ENCODE data around the gene SRD5A1.
"Not testable (repeated sequence)": the region's sequence is repeated elsewhere in the genome, so short reads cannot be mapped to it uniquely, and the experiment has no call there.

SRD5A1 gene

GRCh38 chr5:6645571-6646362 is 12.5 kb downstream of the SRD5A1 start:
- DNase-seq (ENCODE audit: low read depth in 2 of 2) = not testable (repeated sequence)

GRCh38 chr5:6649186-6649585 is 15.9 kb downstream of the SRD5A1 start:
- DNase-seq (ENCODE audit: low read depth in 2 of 2) = no peak

GRCh38 chr5:6649681-6650080 is 16.4 kb downstream of the SRD5A1 start:
- DNase-seq (ENCODE audit: low read depth in 2 of 2) = no peak

GRCh38 chr5:6652025-6652424 is 18.8 kb downstream of the SRD5A1 start:
- DNase-seq (ENCODE audit: low read depth in 2 of 2) = no peak

GRCh38 chr5:6655432-6655831 is 22.2 kb downstream of the SRD5A1 start:
- DNase-seq (ENCODE audit: low read depth in 2 of 2) = no peak

GRCh38 chr5:6656680-6657079 is 23.4 kb downstream of the SRD5A1 start:
- no peak for DNase-seq (ENCODE audit: low read depth in 2 of 2)

- DNase-seq (ENCODE audit: low read depth in 2 of 2) = no peak
These were observed 26.9 kb downstream of the SRD5A1 start for GRCh38 chr5:6659941-6660684.

GRCh38 chr5:6660688-6661087 is 27.4 kb downstream of the SRD5A1 start:
- no peak for DNase-seq (ENCODE audit: low read depth in 2 of 2)

- no peak for DNase-seq (ENCODE audit: low read depth in 2 of 2)
These were observed 33.5 kb downstream of the SRD5A1 start for GRCh38 chr5:6666762-6667161.

- DNase-seq (ENCODE audit: low read depth in 2 of 2) = no peak
These were observed 34.4 kb downstream of the SRD5A1 start for GRCh38 chr5:6667648-6668047.

GRCh38 chr5:6668717-6669116 is 35.5 kb downstream of the SRD5A1 start:
- not testable (repeated sequence) for DNase-seq (ENCODE audit: low read depth in 2 of 2)

- no peak for DNase-seq (ENCODE audit: low read depth in 2 of 2)
These were observed 39.8 kb downstream of the SRD5A1 start for GRCh38 chr5:6673031-6673430.

GRCh38 chr5:6673963-6674362 is 40.7 kb downstream of the SRD5A1 start:
- DNase-seq (ENCODE audit: low read depth in 2 of 2) = no peak

GRCh38 chr5:6674421-6674820 is 41.2 kb downstream of the SRD5A1 start:
- no peak for DNase-seq (ENCODE audit: low read depth in 2 of 2)

GRCh38 chr5:6674886-6675285 is 41.6 kb downstream of the SRD5A1 start:
- no peak for DNase-seq (ENCODE audit: low read depth in 2 of 2)

GRCh38 chr5:6675784-6676491 is 42.7 kb downstream of the SRD5A1 start:
- DNase-seq (ENCODE audit: low read depth in 2 of 2) = no peak

- DNase-seq (ENCODE audit: low read depth in 2 of 2) = no peak
These were observed 43.5 kb downstream of the SRD5A1 start for GRCh38 chr5:6676702-6677101.

- DNase-seq (ENCODE audit: low read depth in 2 of 2) = no peak
These were observed 45.1 kb downstream of the SRD5A1 start for GRCh38 chr5:6678385-6678784.

- DNase-seq (ENCODE audit: low read depth in 2 of 2) = no peak
These were observed 47.7 kb downstream of the SRD5A1 start for GRCh38 chr5:6680922-6681321.

- no peak for DNase-seq (ENCODE audit: low read depth in 2 of 2)
These were observed 48.4 kb downstream of the SRD5A1 start for GRCh38 chr5:6681682-6682081.

GRCh38 chr5:6682239-6682638 is 49.0 kb downstream of the SRD5A1 start:
- DNase-seq (ENCODE audit: low read depth in 2 of 2) = no peak

GRCh38 chr5:6683241-6683640 is 50.0 kb downstream of the SRD5A1 start:
- DNase-seq (ENCODE audit: low read depth in 2 of 2) = no peak

- no peak for DNase-seq (ENCODE audit: low read depth in 2 of 2)
These were observed 50.8 kb downstream of the SRD5A1 start for GRCh38 chr5:6684075-6684474.

Data from stimulated activated CD4-positive, alpha-beta T cell treated with anti-CD3 and anti-CD28 coated beads, Interleukin-1b, Interleukin-23, amount 100 ng/mL, for 4 hours (primary cell).